Astrocyte (in vitro differentiated cells and primary cell): ENCODE results near the gene AGPAT3. TPM values are rescaled to one million over a fixed set of nuclear protein-coding genes. Genes with fewer than 3 reads are reported as not detected.

ENCODE experiments used
- DNase-seq: peaks from one replicate; pipeline ENCODE4 v3.0.0-alpha.2; 2010; ENCODE audit warnings: low read depth
- FAIRE-seq: peaks from 2 replicates; lab custom pipeline; 2011; peaks lifted over from hg19 to GRCh38; lab: Jason Lieb, UNC
- H2AFZ ChIP-seq: 2 replicates; pipeline ENCODE4 v1.6.0; 2012; ENCODE audit warnings: low read depth, low read length, inconsistent platforms
- H3K27ac ChIP-seq: 2 replicates; pipeline ENCODE4 v1.5.1; 2011; ENCODE audit warnings: low read depth, low read length, inconsistent platforms
- H3K27me3 ChIP-seq: 2 replicates; pipeline ENCODE4 v1.6.0; 2011; ENCODE audit warnings: low read length, inconsistent platforms; ENCODE audit not compliant: insufficient read depth
- H3K36me3 ChIP-seq: 2 replicates; pipeline ENCODE4 v1.5.1; 2011; ENCODE audit warnings: low read length, inconsistent platforms; ENCODE audit not compliant: insufficient read depth
- H3K4me1 ChIP-seq: 2 replicates; pipeline ENCODE4 v1.5.1; 2011; ENCODE audit warnings: low read length, inconsistent platforms; ENCODE audit not compliant: insufficient read depth
- H3K4me2 ChIP-seq: 2 replicates; pipeline ENCODE4 v1.6.0; 2012; ENCODE audit warnings: low read length, inconsistent platforms
- H3K4me3 ChIP-seq: 2 replicates; pipeline ENCODE4 v1.5.1; 2011; ENCODE audit warnings: low read depth, mild to moderate bottlenecking, low read length, inconsistent platforms; ENCODE audit not compliant: insufficient read depth
- H3K79me2 ChIP-seq: 2 replicates; pipeline ENCODE4 v1.6.0; 2012; ENCODE audit warnings: mild to moderate bottlenecking, low read length, inconsistent platforms; ENCODE audit not compliant: insufficient read depth
- H3K9ac ChIP-seq: 2 replicates; pipeline ENCODE4 v1.6.0; 2012; ENCODE audit warnings: mild to moderate bottlenecking, low read length, inconsistent platforms
- H3K9me3 ChIP-seq: 2 replicates; pipeline ENCODE4 v1.5.1; 2012; ENCODE audit warnings: low read depth, mild to moderate bottlenecking, low read length, inconsistent platforms; ENCODE audit not compliant: insufficient read depth
- H4K20me1 ChIP-seq: 2 replicates; pipeline ENCODE4 v1.6.0; 2012; ENCODE audit warnings: low read length, inconsistent platforms; ENCODE audit not compliant: insufficient read depth
- H3K27ac Mint-ChIP-seq: one replicate; pipeline ENCODE4 v1.8.0; 2021; ENCODE audit warnings: mild to moderate bottlenecking, mixed read lengths; ENCODE audit not compliant: unreplicated experiment
- H3K27me3 Mint-ChIP-seq: one replicate; pipeline ENCODE4 v1.8.0; 2021; ENCODE audit warnings: low read depth, mixed read lengths; ENCODE audit not compliant: unreplicated experiment
- H3K36me3 Mint-ChIP-seq: one replicate; pipeline ENCODE4 v1.8.0; 2021; ENCODE audit warnings: low read depth, mixed read lengths; ENCODE audit not compliant: unreplicated experiment
- H3K4me1 Mint-ChIP-seq: one replicate; pipeline ENCODE4 v1.8.0; 2021; ENCODE audit warnings: low read depth, mixed read lengths; ENCODE audit not compliant: unreplicated experiment
- H3K4me3 Mint-ChIP-seq: one replicate; pipeline ENCODE4 v1.8.0; 2021; ENCODE audit warnings: mild to moderate bottlenecking, moderate library complexity, mixed read lengths; ENCODE audit not compliant: unreplicated experiment
- H3K9me3 Mint-ChIP-seq: one replicate; pipeline ENCODE4 v1.8.0; 2021; ENCODE audit warnings: mild to moderate bottlenecking, mixed read lengths; ENCODE audit not compliant: unreplicated experiment
- CTCF ChIP-seq: IDR thresholded peaks from 2 replicates; pipeline ENCODE4 v1.5.1; 2011; ENCODE audit warnings: low read depth, mild to moderate bottlenecking, inconsistent platforms, low read length, moderate library complexity; ENCODE audit not compliant: insufficient read depth
- EZH2 ChIP-seq: IDR thresholded peaks from 2 replicates; pipeline ENCODE4 v1.6.1; 2012; ENCODE audit warnings: mild to moderate bottlenecking, low read length, inconsistent platforms; ENCODE audit not compliant: insufficient read depth
- total RNA-seq: library from RNA; stranded (reverse); gene quantifications from 2 replicates; pipeline ENCODE4 v1.2.1, GENCODE V29; 2021

The AGPAT3 gene
- total RNA-seq, 1 donor from 2014 or later: 34.7 TPM

GRCh38 chr21:43949499-43950208 is 84.6 kb downstream of the AGPAT3 start:
- Mint-ChIP-seq H3K27me3 (peaks cover 5% of the 10 kb centered on the region), H3K27ac (no peak overlapping the region), H3K9me3 (peaks cover 9% of the 10 kb centered on the region), H3K4me3 (no peak overlapping the region), H3K4me1 (no peaks in the 10 kb centered on the region), H3K36me3 (peaks cover 8% of the 10 kb centered on the region)
- DNase-seq (no peak), FAIRE-seq (no peak)
- H3K4me3 ChIP-seq: no peak overlapping the region
- no peaks in the 10 kb centered on the region for H3K27me3 ChIP-seq
- H3K27ac ChIP-seq: no peak overlapping the region
- no peak overlapping the region for H3K9ac ChIP-seq
- no peak overlapping the region for H3K4me2 ChIP-seq
- H3K36me3 ChIP-seq: no peaks in the 10 kb centered on the region
- H2AFZ ChIP-seq: no peak overlapping the region
- H3K79me2 ChIP-seq: no peaks in the 10 kb centered on the region
- no peaks in the 10 kb centered on the region for H3K4me1 ChIP-seq
- no peak for TF ChIP-seq EZH2
- no peak for TF ChIP-seq CTCF
- H4K20me1 ChIP-seq: peaks cover 48% of the 10 kb centered on the region
- H3K9me3 ChIP-seq: no peaks in the 10 kb centered on the region

GRCh38 chr21:43950481-43950880 is 85.5 kb downstream of the AGPAT3 start:
- Histone ChIP-seq H3K27ac (no peak overlapping the region), H3K79me2 (no peaks in the 10 kb centered on the region), H3K4me2 (no peak overlapping the region), H3K9me3 (no peaks in the 10 kb centered on the region), H3K9ac (no peak overlapping the region), H3K4me3 (no peak overlapping the region), H3K27me3 (no peaks in the 10 kb centered on the region), H4K20me1 (peaks cover 42% of the 10 kb centered on the region), H3K36me3 (no peaks in the 10 kb centered on the region), H2AFZ (no peak overlapping the region), H3K4me1 (no peaks in the 10 kb centered on the region)
- Mint-ChIP-seq H3K4me1 (no peaks in the 10 kb centered on the region), H3K36me3 (peaks cover 13% of the 10 kb centered on the region), H3K4me3 (no peak overlapping the region), H3K27ac (no peak overlapping the region), H3K27me3 (peaks cover 5% of the 10 kb centered on the region), H3K9me3 (peaks cover 9% of the 10 kb centered on the region)
- FAIRE-seq (no peak), DNase-seq (no peak)
- no peak for TF ChIP-seq EZH2
- no peak for TF ChIP-seq CTCF

- H3K9ac ChIP-seq: no peak overlapping the region
- no peak overlapping the region for H2AFZ ChIP-seq
- no peaks in the 10 kb centered on the region for H3K9me3 ChIP-seq
- Mint-ChIP-seq H3K27ac (no peak overlapping the region), H3K27me3 (peaks cover 5% of the 10 kb centered on the region), H3K4me1 (no peaks in the 10 kb centered on the region), H3K9me3 (peaks cover 9% of the 10 kb centered on the region), H3K4me3 (no peak overlapping the region), H3K36me3 (peaks cover 13% of the 10 kb centered on the region)
- H3K27me3 ChIP-seq: no peaks in the 10 kb centered on the region
- no peaks in the 10 kb centered on the region for H3K4me1 ChIP-seq
- H3K79me2 ChIP-seq: no peaks in the 10 kb centered on the region
- H3K27ac ChIP-seq: no peak overlapping the region
- no peak for TF ChIP-seq CTCF
- TF ChIP-seq EZH2: no peak
- H4K20me1 ChIP-seq: peaks cover 42% of the 10 kb centered on the region
- H3K36me3 ChIP-seq: no peaks in the 10 kb centered on the region
- FAIRE-seq (no peak), DNase-seq (no peak)
- no peak overlapping the region for H3K4me3 ChIP-seq
- no peak overlapping the region for H3K4me2 ChIP-seq
Measured at GRCh38 chr21:43950936-43951335, 85.9 kb downstream of the AGPAT3 start.
